Right lobe of liver (tissue), 4 donors: ENCODE data around the gene CCSER1.

ENCODE experiments used
- CTCF ChIP-seq, 4 donors: fragments of 200-600 bp in 3 of 4; fragments of 450-650 bp in 1 of 4; IDR thresholded peaks; one replicate each; pipeline versions ENCODE4 v1.5.1 to v1.8.0; 2016 to 2022; ENCODE audit warnings: antibody characterized with exemption in 4 of 4, mild to moderate bottlenecking in 2 of 4
- POLR2A ChIP-seq: fragments of 450-650 bp; IDR thresholded peaks from one replicate; pipeline ENCODE4 v1.6.1; 2017; ENCODE audit warnings: antibody characterized with exemption, mild to moderate bottlenecking
- donor health status: DM: no; HTN: no; CAD: no.
- donor health status: DM: no; HTN: no; CAD: no.
- donor health status: DM: no; HTN: yes; CAD: no.

- TF ChIP-seq CTCF (IDR thresholded peaks at IDR 0.05) (no peak), POLR2A (no peak)
These were observed 1307.4 kb downstream of the CCSER1 start for GRCh38 chr4:91434631-91435030.
